Breast epithelium (tissue), 4 donors: ENCODE data around the gene USP15. TPM values are rescaled to one million over a fixed set of nuclear protein-coding genes. Genes with fewer than 3 reads are reported as not detected.

ENCODE experiments used
- DNase-seq, 2 donors: peaks; one replicate each; pipeline ENCODE4 v3.0.0-alpha.2; 2019; ENCODE audit warnings: low spot score in 2 of 2
- H3K27ac ChIP-seq, 2 donors: fragments of 200-600 bp; sonication (generic) in 1 of 2; one replicate each; pipeline ENCODE4 v1.5.1; 2016 to 2019; ENCODE audit warnings: mild to moderate bottlenecking in 1 of 2
- H3K27me3 ChIP-seq, 2 donors: fragments of 200-600 bp; sonication (generic) in 1 of 2; one replicate each; pipeline versions ENCODE4 v1.5.1 to v1.6.0; 2017 to 2019; ENCODE audit warnings: control low read depth in 1 of 2, mild to moderate bottlenecking in 1 of 2
- H3K36me3 ChIP-seq: fragments of 200-600 bp; one replicate; pipeline ENCODE4 v1.5.1; 2019
- H3K4me1 ChIP-seq, 2 donors: fragments of 200-600 bp; sonication (generic); one replicate each; pipeline ENCODE4 v1.5.1; 2016 to 2019; ENCODE audit warnings: control low read depth in 1 of 2
- H3K4me3 ChIP-seq, 3 donors: fragments of 200-600 bp; sonication (generic); 1 replicate in 2 of 3; 2 replicates in 1 of 3; pipeline ENCODE4 v1.5.1; 2016 to 2019; ENCODE audit warnings: mild to moderate bottlenecking in 3 of 3, moderate library complexity in 2 of 3
- H3K9me3 ChIP-seq, 2 donors: fragments of 200-600 bp; sonication (generic) in 1 of 2; one replicate each; pipeline ENCODE4 v1.5.1; 2016 to 2019; ENCODE audit warnings: control low read depth in 1 of 2
- POLR2A ChIP-seq: fragments of 450-650 bp; IDR thresholded peaks from one replicate; pipeline ENCODE4 v1.6.1; 2016; ENCODE audit warnings: antibody characterized with exemption, mild to moderate bottlenecking, moderate library complexity
- POLR2AphosphoS5 ChIP-seq, 3 donors: sonication (generic); formaldehyde crosslinking; IDR thresholded peaks; one replicate each; pipeline ENCODE4 v1.6.1; 2017; ENCODE audit warnings: antibody characterized with exemption in 3 of 3
- intact Hi-C: fragments of 100-400 bp; cut with DNase I; formaldehyde crosslinking; loops from one replicate; pipeline ENCODE4 v1.15.1; 2023; ENCODE audit warnings: low total_unique reads
- total RNA-seq, 3 donors: library from RNA; depleted of rRNA; stranded (reverse); fragments of >200 nt; gene quantifications; one replicate each; pipeline ENCODE4 v1.1.0, GENCODE V29; 2016
- TF ChIP-seq, protein P1 (sequence below), 3 donors: fragments of 450-650 bp; IDR thresholded peaks; one replicate each; pipeline ENCODE4 v1.5.1; 2016 to 2017; ENCODE audit warnings: antibody characterized with exemption in 3 of 3, mild to moderate bottlenecking in 3 of 3, moderate library complexity in 3 of 3

The USP15 gene
- total RNA-seq, 3 donors from 2014 or later, result 65.9 to 234 (median 110) TPM

DNA sequence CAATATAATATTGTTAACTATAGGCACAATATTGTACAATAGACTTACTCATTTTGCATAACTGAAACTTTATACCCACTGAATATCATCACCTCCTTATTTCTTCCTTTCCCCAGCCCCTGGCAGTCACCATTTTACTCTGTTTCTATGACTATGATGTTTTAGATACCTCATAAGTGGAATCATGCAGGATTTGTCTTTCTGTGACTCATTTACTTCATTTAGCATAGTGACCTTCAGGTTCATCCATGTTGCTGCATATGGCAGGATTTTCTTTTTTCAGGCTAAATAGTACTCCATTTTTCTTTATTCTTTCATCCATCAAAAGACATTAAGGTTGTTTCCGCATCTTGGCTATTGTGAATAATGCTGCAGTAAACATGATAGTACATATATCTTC lies 18.9 kb downstream of the USP15 start:
- H3K4me1 ChIP-seq, result no peaks in the 10 kb centered on the region

GRCh38 chr12:62279961-62280360 lies 19.8 kb downstream of the USP15 start:
- H3K27ac ChIP-seq, result no peak overlapping the region
- no peaks in the 10 kb centered on the region for H3K9me3 ChIP-seq
- DNase-seq, result no peak
- H3K27me3 ChIP-seq, result no peaks in the 10 kb centered on the region
- no peak for TF ChIP-seq POLR2AphosphoS5 (IDR thresholded peaks at IDR 0.05)
- TF ChIP-seq POLR2A, result no peak
- TF ChIP-seq, protein P1, sequence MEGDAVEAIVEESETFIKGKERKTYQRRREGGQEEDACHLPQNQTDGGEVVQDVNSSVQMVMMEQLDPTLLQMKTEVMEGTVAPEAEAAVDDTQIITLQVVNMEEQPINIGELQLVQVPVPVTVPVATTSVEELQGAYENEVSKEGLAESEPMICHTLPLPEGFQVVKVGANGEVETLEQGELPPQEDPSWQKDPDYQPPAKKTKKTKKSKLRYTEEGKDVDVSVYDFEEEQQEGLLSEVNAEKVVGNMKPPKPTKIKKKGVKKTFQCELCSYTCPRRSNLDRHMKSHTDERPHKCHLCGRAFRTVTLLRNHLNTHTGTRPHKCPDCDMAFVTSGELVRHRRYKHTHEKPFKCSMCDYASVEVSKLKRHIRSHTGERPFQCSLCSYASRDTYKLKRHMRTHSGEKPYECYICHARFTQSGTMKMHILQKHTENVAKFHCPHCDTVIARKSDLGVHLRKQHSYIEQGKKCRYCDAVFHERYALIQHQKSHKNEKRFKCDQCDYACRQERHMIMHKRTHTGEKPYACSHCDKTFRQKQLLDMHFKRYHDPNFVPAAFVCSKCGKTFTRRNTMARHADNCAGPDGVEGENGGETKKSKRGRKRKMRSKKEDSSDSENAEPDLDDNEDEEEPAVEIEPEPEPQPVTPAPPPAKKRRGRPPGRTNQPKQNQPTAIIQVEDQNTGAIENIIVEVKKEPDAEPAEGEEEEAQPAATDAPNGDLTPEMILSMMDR (IDR thresholded peaks at IDR 0.05), result no peak
- no peaks in the 10 kb centered on the region for H3K4me1 ChIP-seq
- no peak overlapping the region for H3K4me3 ChIP-seq
- H3K36me3 ChIP-seq, result no peaks in the 10 kb centered on the region
- intact Hi-C loops, result no loop called here

More for the DNA sequence above, 18.9 kb downstream of the USP15 start:
- no peaks in the 10 kb centered on the region for H3K9me3 ChIP-seq
- no peak overlapping the region for H3K27ac ChIP-seq
- H3K27me3 ChIP-seq, result no peaks in the 10 kb centered on the region
- no peaks in the 10 kb centered on the region for H3K36me3 ChIP-seq
- TF ChIP-seq POLR2A, result no peak
- TF ChIP-seq, protein P1 (IDR thresholded peaks at IDR 0.05), result no peak
- TF ChIP-seq POLR2AphosphoS5 (IDR thresholded peaks at IDR 0.05), result no peak
- intact Hi-C loops, result no loop called here
- DNase-seq, result no peak
- H3K4me3 ChIP-seq, result no peak overlapping the region

- H3K4me1 ChIP-seq, result no peaks in the 10 kb centered on the region
- no peak overlapping the region for H3K27ac ChIP-seq
- H3K9me3 ChIP-seq, result no peaks in the 10 kb centered on the region
- no peak for DNase-seq
- H3K36me3 ChIP-seq, result no peaks in the 10 kb centered on the region
- no peaks in the 10 kb centered on the region for H3K27me3 ChIP-seq
- H3K4me3 ChIP-seq, result no peak overlapping the region
- TF ChIP-seq POLR2A (no peak), POLR2AphosphoS5 (IDR thresholded peaks at IDR 0.05) (no peak)
- TF ChIP-seq, protein P1 (IDR thresholded peaks at IDR 0.05), result no peak
- intact Hi-C loops, result no loop called here
Observed at GRCh38 chr12:62282057-62282774, 22.0 kb downstream of the USP15 start.

GRCh38 chr12:62284749-62285148 lies 24.5 kb downstream of the USP15 start:
- Histone ChIP-seq H3K27me3 (no peaks in the 10 kb centered on the region), H3K36me3 (no peaks in the 10 kb centered on the region), H3K4me1 (no peaks in the 10 kb centered on the region), H3K9me3 (peaks cover 0 to 6% of the 10 kb centered on the region in 2 donors), H3K27ac (no peak overlapping the region), H3K4me3 (no peak overlapping the region)
- no peak for DNase-seq
- TF ChIP-seq, protein P1 (IDR thresholded peaks at IDR 0.05), result no peak
- TF ChIP-seq POLR2AphosphoS5 (IDR thresholded peaks at IDR 0.05) (no peak), POLR2A (no peak)
- intact Hi-C loops, result no loop called here

DNA sequence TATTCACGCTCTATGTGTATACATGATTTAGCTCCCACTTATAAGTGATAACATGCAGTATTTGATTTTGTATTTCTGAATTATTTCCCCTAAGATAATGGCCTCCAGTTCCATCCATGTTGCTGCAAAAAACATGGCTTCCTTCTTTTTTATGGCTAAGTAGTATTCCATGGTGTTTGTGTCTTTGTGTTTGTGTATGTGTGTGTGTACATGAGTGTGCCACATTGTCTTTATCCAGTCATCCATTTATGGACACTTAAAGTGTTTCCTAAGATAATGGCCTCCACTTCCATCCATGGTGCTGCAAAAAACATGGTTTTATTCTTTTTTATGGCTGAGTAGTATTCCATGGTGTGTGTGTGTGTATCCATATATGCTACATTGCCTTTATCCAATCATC lies 25.1 kb downstream of the USP15 start:
- no peak for TF ChIP-seq POLR2AphosphoS5 (IDR thresholded peaks at IDR 0.05)
- no peak for TF ChIP-seq POLR2A
- TF ChIP-seq, protein P1 (IDR thresholded peaks at IDR 0.05), result no peak
- no peaks in the 10 kb centered on the region for H3K27me3 ChIP-seq
- H3K9me3 ChIP-seq, result peaks cover 0 to 11% of the 10 kb centered on the region in 2 donors
- H3K4me1 ChIP-seq, result no peaks in the 10 kb centered on the region
- no peak overlapping the region for H3K4me3 ChIP-seq
- intact Hi-C loops, result no loop called here
- DNase-seq, result no peak
- H3K27ac ChIP-seq, result no peak overlapping the region
- no peaks in the 10 kb centered on the region for H3K36me3 ChIP-seq
